ENCODE data around the gene ACAA2.

DNA sequence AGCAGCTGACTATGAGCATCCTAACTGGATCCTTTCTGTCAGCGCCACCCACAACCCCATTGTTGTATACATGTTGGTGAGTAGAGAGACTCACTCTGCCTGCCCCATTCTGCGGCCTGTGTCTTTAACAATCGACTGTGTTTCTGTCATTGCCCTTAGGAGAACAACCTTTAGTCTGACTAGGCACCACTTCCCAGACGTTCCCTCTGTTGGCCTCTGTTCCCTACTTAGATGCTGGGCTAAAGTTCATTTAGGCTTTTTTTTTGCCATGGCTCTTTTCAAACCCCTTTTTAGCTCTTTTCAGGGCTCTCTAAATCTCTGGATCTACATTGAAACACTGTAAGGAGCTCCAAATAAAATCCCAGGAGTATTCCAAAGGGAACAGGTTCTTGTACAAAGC, 20.5 kb upstream of the ACAA2 start:
- no peak for TF ChIP-seq ZBTB21 (CRISPR knock-in tag; IDR thresholded peaks at IDR 0.05; ENCODE audit: borderline replicate concordance)
- TF ChIP-seq, protein P1, sequence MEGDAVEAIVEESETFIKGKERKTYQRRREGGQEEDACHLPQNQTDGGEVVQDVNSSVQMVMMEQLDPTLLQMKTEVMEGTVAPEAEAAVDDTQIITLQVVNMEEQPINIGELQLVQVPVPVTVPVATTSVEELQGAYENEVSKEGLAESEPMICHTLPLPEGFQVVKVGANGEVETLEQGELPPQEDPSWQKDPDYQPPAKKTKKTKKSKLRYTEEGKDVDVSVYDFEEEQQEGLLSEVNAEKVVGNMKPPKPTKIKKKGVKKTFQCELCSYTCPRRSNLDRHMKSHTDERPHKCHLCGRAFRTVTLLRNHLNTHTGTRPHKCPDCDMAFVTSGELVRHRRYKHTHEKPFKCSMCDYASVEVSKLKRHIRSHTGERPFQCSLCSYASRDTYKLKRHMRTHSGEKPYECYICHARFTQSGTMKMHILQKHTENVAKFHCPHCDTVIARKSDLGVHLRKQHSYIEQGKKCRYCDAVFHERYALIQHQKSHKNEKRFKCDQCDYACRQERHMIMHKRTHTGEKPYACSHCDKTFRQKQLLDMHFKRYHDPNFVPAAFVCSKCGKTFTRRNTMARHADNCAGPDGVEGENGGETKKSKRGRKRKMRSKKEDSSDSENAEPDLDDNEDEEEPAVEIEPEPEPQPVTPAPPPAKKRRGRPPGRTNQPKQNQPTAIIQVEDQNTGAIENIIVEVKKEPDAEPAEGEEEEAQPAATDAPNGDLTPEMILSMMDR (IDR thresholded peaks at IDR 0.05), result no peak

Data from WTC11 (cell line).